Ecto neural progenitor cell (in vitro differentiated cells): ENCODE data around the gene GNAS.
"Not testable (repeated sequence)": the region's sequence is repeated elsewhere in the genome, so short reads cannot be mapped to it uniquely, and the experiment has no call there.

Source experiments
- DNase-seq: peaks from one replicate; pipeline ENCODE4 v3.0.0-alpha.2; 2018; ENCODE audit warnings: low spot score

GNAS gene

DNA sequence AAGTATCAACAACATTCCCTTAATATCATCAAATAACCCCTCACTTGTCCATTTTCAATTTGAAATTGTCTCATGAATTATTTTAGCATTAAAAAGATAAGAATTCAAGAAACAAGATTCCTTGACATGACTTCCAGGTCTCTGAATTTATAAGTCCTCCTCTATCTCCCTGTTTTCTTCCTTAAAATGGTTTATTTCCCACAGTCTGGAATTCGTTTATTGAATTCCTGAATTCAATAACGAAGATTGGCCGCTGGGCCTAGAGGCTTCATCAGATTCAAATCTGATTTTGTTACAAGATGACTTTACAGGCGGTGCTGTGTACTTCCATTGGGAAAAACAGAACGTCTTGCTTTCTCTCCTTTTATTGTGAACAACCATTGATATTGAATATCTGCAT lies 79.7 kb downstream of the GNAS start:
- DNase-seq: no peak

DNA sequence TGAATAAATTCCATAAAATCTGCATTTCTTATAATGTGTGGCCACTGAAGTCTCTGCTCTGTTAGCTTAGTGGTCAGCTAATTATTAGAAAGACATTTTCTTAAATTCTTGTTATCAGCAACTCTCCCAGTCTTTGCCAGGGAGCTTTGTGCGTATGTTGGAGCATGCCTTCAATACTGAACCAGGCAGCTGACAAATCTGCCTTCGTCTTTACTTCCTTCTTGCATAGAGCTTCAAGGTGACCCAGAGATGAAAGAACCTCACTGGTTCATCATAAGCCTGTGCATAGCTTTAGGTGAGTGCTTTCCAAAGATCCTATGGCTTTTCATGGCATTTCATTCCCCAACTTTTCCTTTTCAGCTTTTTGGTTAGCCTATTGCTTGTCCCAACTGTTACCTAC lies 85.6 kb downstream of the GNAS start:
- DNase-seq: no peak

DNA sequence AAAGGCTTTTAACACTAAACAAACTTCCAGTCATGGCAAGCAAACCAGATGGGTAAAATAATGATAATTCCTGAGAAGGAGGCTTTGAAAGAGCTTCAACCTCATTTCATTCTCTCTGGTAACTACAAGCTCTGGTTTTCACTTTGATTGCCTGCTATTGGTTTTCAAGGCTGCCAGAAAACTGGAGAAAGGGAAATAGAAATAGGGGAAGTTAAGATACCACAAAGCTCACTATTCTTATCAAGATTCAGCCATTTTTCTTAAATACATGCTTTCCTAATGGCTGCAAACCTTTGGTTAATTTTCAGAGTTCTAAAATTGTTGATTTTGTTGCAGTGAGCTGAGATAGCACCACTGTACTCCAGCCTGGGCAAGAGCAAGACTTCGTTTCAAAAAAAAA lies 86.0 kb downstream of the GNAS start:
- no peak for DNase-seq

DNA sequence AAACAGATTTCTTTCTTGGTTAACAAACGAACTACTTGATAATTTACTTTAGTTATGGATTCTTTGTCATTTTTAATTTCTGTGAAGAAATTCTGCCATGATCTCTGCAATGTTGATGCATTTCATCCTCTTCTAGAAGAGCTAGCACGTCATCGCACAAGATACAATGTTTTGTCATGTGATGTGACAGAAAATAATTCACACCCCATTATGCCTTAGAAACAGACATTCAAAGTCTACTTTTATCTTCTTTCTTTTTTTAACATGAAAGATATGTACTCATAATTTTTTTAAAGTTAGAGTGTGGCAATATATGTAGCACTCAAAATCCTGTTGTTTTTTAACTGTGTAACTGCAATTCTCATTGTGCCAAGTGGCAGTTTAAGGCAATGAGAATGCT lies 89.0 kb downstream of the GNAS start:
- DNase-seq: no peak

DNA sequence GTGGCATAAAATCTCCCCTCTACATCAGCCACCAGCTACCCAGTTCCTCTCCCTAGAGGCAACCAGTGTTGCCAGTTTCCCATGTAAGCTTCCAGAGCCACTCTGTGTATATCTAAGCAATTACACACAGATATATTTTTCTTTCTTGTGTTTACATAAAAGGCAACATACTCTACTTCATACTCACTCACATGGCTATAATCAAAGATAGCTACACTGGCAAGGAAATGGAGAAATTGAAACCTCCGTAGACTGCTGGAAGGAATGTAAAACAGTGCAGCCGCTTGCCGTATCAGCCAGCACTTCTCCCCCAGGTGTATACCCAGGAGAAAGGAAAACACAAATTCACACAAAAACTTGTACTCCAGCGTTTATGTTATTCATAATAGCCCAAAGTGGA lies 90.0 kb downstream of the GNAS start:
- no peak for DNase-seq

DNA sequence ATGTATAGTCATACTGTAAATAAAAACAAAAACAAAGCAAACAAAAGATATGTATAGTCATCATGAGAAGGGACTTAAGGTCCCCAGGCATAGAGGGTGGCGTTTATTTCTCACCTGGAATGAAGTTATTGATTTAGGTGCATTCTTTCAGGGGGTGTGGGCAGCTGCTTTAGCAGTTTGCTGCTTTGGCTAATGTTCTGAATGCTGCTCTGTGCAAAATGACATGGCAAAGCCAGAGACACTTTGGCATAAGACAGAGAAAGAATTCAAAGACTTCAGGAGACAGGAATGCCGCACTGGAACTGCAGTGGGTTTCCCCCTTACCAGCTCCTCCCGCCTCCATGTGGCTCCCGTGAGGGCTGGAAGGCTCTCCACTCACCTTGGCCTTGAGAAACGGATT lies 92.1 kb downstream of the GNAS start:
- no peak for DNase-seq

DNA sequence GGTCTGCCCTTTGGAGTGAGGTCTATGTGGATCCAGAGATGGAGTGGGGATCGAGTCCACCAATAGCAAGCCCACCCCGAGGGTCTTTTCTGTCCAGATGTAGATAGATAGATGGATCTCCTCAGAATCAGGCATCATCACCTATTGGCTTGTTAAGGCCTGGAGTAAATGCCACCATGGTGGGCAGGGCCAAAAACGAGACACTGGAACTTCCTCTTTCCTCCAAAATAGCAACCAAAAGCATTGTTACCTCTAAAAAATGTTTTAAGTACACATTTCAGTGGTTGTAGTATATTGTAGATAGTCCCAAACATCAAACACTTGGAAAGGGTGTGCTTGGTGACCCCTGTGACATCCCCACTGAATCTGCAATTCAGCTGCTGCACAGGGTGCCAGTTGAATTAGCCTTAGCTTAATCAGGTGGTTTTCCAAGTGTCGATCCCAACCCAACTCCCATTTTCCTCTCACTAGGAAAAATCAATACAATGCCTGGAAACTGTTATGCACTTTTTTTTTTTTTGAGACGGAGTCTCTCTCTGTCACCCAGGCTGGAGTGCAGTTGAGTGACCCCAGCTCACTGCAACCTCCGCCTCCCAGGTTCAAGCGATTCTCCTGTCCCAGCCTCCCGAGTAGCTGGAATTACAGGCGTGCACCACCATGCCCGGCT lies 93.6 kb downstream of the GNAS start:
- DNase-seq: no peak

DNA sequence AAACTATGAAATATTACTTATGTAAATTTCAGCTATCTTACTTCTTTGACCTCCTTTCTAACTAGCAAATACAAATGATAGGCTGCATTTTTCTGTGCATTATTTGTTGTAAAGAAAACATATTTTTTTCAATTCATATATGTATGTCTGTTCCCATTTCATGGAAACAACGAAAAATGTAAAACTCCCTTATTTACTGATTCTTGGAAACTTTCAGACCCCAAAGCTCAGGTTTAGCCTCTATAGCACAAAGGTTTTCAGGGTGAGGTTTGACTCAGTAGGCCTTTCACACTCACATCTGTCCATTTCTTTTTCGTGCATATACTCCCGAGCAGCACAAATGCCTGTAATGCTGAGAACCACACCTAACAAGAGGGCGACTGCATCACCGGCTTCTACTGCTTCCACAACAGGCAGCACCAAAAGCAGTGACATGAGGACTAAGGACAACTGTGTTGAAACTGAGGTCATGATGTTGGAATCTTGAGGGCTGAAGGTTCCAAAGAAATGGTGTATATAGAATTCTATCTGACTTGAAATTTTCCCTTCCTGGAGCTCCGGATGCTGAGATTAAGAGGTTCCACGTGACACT lies 95.4 kb downstream of the GNAS start:
- not testable (repeated sequence) for DNase-seq

DNA sequence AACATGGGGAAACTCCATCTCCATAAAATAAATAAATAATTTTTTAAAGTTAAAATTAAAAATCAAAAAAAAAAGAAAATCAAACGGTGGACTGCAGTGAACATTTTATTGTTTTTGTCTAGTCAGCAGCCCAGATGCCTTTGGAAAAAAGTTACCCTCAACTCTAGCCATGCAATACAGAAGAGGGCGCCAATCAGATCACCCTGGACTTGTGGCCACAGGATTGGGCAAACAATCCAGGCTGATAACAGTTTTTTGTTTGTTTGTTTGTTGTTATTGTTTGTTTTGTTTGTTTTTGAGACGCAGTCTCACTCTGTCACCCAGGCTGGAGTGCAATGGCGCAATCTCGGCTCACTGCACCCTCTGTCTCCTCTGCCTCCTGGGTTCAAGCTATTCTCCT lies 98.1 kb downstream of the GNAS start:
- DNase-seq: no peak

DNA sequence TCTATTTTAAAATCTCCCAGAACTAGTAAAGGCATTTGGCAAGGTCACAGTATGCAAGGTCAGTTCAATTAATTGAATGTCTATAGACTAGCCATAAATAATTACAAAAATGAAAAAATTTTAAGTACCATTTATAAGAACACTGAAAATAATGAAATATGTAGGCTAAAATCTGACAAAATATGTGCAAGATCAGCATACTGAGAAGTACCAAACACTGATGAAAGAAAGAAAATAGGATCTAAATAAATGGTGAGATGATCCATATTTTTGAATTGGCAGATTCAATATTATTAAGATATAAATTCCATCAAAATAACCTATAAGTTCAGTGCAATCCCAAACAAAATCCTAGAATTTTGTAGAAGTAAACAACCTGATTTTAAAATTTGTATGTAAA lies 100.5 kb downstream of the GNAS start:
- DNase-seq: no peak

DNA sequence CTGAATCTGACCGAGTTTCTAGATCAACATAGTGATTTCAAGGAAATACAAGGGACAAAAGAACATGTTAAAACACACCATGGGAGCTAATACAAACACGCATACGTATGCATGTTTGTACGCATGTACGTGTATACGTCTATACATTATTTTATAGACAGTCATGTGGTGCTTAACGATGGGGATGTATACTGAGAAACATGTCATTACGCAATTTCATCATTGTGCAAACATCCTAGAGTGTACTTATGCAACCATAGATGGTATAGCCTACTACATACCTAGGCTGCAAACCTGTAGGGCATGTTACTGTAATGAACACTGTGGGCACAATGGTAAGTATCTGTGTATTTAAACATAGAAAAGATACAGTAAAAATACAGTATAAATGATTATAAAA lies 103.6 kb downstream of the GNAS start:
- no peak for DNase-seq

DNA sequence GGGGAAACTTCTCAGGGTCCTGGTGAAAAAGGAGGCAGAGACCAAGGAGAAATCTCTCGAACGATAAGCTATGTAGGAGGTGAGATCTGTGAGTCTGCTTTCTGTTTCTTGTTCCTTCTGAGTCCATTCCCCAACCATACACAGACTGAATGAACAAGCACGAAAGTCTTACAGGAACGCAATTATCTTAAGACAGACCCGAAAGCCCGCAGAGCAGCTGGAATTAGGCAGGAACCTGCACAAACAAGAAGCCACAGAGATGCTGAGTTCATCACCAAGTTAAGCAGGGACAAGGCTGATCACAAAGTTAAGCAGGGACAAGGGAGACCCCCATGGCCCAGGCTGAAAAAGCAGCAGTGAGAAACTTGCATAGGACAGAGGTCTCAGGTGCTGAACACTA lies 107.1 kb downstream of the GNAS start:
- DNase-seq: no peak
